ENCODE measurements around the gene UTY.
"Not testable (repeated sequence)": the region's sequence is repeated elsewhere in the genome, so short reads cannot be mapped to it uniquely, and the experiment has no call there.

GRCh38 chrY:13282151-13283054, 197.4 kb downstream of the UTY start:
- TF ChIP-seq, protein P1, sequence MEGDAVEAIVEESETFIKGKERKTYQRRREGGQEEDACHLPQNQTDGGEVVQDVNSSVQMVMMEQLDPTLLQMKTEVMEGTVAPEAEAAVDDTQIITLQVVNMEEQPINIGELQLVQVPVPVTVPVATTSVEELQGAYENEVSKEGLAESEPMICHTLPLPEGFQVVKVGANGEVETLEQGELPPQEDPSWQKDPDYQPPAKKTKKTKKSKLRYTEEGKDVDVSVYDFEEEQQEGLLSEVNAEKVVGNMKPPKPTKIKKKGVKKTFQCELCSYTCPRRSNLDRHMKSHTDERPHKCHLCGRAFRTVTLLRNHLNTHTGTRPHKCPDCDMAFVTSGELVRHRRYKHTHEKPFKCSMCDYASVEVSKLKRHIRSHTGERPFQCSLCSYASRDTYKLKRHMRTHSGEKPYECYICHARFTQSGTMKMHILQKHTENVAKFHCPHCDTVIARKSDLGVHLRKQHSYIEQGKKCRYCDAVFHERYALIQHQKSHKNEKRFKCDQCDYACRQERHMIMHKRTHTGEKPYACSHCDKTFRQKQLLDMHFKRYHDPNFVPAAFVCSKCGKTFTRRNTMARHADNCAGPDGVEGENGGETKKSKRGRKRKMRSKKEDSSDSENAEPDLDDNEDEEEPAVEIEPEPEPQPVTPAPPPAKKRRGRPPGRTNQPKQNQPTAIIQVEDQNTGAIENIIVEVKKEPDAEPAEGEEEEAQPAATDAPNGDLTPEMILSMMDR (IDR thresholded peaks at IDR 0.05; ENCODE audit: low read length), result not testable (repeated sequence)
- TF ChIP-seq EZH2 (IDR thresholded peaks at IDR 0.05; ENCODE audit: borderline replicate concordance, low read length), result not testable (repeated sequence)
